ENCODE measurements around the gene KRTAP16-1.

- TF ChIP-seq EZH2 (IDR thresholded peaks at IDR 0.05; ENCODE audit: borderline replicate concordance, control insufficient read depth, low read depth, low read length) (no peak), POLR2AphosphoS5 (IDR thresholded peaks at IDR 0.05; ENCODE audit: low read length) (no peak), CTCF (IDR thresholded peaks at IDR 0.05 in 2 of 3, conservative IDR thresholded peaks at IDR 0.05 in 1 of 3; ENCODE audit: control insufficient read depth in 2 of 3, extremely low read depth in 1 of 3, insufficient read depth in 1 of 3, low read depth in 3 of 3, low read length in 3 of 3) (no peak), DPF2 (IDR thresholded peaks at IDR 0.05) (no peak), POLR2A (IDR thresholded peaks at IDR 0.05; ENCODE audit: low read depth, low read length) (no peak), SIN3A (IDR thresholded peaks at IDR 0.05; ENCODE audit: low read depth, low read length) (no peak), PAX5 (IDR thresholded peaks at IDR 0.05; ENCODE audit: borderline replicate concordance, low read depth, low read length) (no peak), RAD51 (IDR thresholded peaks at IDR 0.05) (no peak), BCL3 (IDR thresholded peaks at IDR 0.05; ENCODE audit: borderline replicate concordance, insufficient read depth, low read depth, low read length, poor library complexity, severe bottlenecking) (no peak), NR2F1 (conservative IDR thresholded peaks at IDR 0.05) (no peak)
These were observed 44.0 kb downstream of the KRTAP16-1 start, which contains the start of gene KRTAP9-6 for GRCh38 chr17:41265078-41265477.
